AG09309 (cell line): ENCODE data around the gene F7.

Experiments
- DNase-seq: peaks from one replicate; pipeline ENCODE4 v3.0.0-alpha.2; 2010; ENCODE audit warnings: low read depth
- H3K4me3 ChIP-seq: 2 replicates; pipeline ENCODE4 v1.5.1; 2011; ENCODE audit warnings: mild to moderate bottlenecking, low read depth, low read length, moderate library complexity; ENCODE audit not compliant: control insufficient read depth
- TF ChIP-seq, protein P1 (sequence below): IDR thresholded peaks from 2 replicates; pipeline ENCODE4 v1.5.1; 2011; ENCODE audit warnings: mild to moderate bottlenecking, low read depth, low read length, inconsistent platforms; ENCODE audit not compliant: insufficient read depth, control insufficient read depth; ENCODE audit errors: missing control alignments

Gene F7

DNA sequence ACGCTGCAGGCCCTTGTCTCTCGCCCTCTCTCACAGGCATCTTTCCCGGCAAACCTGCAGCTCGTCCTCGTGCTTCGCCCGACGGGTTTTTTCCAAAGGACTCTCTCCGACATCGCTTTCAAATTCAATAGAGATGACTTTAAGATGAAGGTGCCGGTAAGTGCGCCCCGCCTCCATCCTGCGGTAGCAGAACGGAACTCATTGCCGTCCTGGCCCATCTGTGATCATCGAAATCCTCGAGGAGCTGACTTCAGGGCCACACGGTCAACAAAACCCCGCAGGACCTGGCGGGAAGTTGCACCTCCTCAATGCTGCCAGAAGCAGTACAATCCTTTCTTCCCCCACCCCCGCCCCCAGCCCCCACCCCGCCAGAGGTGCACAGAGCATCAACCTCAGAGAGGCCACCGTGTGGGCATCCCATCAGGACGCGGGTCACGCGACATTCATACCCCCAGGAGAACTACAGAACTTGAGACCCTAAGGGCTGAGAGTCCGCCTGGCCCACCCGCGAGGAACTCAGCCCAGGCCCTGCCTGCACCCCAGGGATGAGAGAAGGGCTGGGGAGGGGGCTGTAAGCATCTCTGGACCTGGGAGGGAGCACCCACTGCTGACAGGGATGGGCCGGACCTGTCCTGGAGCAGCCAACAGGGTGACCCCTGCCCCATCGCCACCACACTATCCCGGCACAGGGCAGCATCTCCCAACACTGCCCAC lies 44.9 kb upstream of the F7 start:
- DNase-seq: no peak
- TF ChIP-seq, protein P1, sequence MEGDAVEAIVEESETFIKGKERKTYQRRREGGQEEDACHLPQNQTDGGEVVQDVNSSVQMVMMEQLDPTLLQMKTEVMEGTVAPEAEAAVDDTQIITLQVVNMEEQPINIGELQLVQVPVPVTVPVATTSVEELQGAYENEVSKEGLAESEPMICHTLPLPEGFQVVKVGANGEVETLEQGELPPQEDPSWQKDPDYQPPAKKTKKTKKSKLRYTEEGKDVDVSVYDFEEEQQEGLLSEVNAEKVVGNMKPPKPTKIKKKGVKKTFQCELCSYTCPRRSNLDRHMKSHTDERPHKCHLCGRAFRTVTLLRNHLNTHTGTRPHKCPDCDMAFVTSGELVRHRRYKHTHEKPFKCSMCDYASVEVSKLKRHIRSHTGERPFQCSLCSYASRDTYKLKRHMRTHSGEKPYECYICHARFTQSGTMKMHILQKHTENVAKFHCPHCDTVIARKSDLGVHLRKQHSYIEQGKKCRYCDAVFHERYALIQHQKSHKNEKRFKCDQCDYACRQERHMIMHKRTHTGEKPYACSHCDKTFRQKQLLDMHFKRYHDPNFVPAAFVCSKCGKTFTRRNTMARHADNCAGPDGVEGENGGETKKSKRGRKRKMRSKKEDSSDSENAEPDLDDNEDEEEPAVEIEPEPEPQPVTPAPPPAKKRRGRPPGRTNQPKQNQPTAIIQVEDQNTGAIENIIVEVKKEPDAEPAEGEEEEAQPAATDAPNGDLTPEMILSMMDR: no peak
- no peak overlapping the region for H3K4me3 ChIP-seq

DNA sequence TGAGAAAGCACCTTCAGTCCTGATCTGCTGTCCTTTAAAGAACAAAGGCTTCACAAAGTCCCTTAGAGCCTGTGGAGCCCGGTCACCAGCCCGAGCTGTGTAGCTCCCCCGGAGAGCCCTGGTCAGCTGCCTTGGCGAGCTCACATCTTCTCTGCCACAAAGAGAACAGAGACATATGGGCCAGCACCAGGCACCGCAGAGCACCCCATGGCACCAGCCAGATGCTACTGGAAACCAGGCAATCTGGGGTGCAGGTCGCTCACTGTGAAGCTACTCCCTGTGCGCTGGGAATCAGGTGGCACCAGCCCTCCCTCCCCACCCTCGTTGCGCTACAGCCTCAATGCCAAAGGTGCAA lies 44.3 kb upstream of the F7 start:
- H3K4me3 ChIP-seq: no peak overlapping the region
- TF ChIP-seq, protein P1: no peak
- no peak for DNase-seq

DNA sequence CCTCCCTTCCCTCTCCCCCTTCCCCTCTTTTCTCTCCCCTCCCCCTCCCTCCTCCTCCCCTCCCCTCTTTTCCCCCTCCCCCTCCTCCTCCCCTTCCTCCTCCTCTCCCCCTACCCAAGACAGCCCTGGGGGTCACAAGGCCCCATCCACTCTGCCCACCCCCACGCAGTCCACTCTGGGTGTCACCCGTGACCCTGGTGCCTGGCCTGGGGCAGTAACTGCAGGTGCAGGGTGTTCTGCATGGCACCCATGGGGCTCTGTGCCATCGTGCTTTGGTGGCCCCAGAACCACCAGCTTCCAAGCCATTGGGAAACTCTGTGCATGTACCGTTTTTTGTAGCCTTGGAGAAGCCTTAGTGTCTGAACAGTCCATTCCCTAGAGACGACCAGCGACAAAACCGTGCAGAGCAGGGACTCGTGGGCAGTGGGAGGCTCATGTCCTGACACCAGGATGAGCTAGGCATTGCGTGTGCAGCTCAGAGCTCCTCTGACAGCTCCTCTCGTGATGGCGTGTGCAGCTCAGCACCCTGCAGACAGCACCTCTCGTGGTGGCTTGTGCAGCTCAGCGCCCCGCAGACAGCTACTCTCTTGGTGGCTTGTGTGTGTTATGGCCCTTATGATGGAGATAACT lies 43.7 kb upstream of the F7 start:
- TF ChIP-seq, protein P1: no peak
- H3K4me3 ChIP-seq: no peak overlapping the region
- DNase-seq: no peak

DNA sequence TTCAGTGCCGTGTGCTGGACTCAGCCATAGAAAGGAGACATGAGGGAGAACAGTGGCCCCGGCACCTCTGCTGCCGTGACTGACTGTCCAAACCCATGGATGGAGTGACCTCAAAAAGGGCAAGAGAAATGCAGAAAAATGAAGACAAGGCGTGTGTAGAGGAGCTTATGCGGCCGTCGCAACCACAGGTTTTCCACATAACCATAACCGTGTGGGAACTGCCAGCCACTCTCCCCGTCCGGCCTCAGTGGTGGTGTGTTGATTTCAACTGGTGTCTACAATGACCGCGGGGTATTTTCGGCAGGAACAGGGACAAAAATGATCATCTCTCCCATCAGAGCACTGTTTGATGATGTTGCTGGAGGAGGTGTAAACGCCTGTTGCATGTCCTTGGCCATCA lies 42.9 kb upstream of the F7 start:
- no peak overlapping the region for H3K4me3 ChIP-seq
- no peak for DNase-seq
- TF ChIP-seq, protein P1: no peak

DNA sequence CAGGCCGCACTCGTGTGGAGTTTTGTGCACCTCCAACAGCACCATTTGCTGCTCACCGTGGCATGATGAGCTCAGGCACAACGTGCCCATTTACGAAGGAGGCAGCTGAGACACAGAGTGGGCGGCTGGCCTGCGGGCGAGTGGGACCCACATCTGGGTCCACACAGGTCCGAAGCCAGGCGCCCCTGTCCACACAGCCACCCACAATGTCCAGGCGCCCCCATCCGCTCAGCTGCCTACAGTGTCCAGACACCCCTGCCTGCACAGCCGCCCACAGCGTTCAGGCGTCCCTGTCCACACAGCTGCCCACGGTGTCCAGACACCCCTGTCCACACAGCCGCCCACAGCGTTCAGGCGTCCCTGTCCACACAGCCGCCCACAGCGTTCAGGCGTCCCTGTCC lies 42.5 kb upstream of the F7 start:
- no peak overlapping the region for H3K4me3 ChIP-seq
- no peak for DNase-seq
- TF ChIP-seq, protein P1: no peak

DNA sequence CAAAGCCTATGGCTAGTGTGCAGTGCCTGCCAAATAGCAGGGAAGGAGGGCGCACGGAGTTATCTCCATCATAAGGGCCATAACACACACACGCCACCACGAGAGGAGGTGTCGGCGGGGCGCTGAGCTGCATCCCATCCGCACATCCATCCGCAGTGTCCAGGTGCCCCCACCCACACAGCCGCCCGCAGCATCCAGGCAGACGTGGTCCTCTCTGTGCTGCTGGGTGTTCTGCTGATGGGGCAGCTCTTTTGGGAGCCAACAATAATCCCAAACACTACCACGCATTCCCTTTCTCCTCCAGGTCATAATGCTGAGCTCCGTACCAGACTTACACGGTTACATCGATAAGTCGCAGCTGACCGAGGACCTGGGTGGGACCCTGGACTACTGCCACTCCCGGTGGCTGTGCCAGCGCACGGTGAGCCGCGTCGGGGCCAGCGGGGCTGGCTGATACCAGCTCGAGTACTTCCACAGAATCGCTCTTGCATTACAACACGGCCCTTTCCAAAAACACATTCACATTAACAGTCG lies 41.5 kb upstream of the F7 start:
- TF ChIP-seq, protein P1: no peak
- H3K4me3 ChIP-seq: no peak overlapping the region
- no peak for DNase-seq
